Measurements from ENCODE around the gene NSG2. TPM values are rescaled to one million over a fixed set of nuclear protein-coding genes. Genes with fewer than 3 reads are reported as not detected.

Gene NSG2
- total RNA-seq, 4 donors from 2014 or later: not detected

DNA sequence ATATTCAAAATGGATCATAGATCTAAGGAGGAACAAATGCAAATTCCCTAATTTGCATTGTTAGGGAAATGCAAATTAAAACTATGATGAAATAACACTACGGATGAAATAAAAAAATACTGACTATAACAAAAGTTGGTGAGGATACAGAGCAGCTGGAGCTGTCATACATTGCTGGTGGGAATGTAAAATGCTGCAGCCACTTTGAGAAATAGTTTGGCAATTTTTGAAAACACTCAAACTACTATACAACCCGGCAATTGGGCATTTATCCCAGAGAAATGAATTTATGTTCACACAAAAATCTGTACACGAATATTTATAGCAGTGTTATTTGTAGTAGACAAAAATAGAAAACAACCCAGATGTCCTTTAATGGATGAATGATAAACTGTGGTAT, 34.1 kb upstream of the NSG2 start:
- TF ChIP-seq, protein P1, sequence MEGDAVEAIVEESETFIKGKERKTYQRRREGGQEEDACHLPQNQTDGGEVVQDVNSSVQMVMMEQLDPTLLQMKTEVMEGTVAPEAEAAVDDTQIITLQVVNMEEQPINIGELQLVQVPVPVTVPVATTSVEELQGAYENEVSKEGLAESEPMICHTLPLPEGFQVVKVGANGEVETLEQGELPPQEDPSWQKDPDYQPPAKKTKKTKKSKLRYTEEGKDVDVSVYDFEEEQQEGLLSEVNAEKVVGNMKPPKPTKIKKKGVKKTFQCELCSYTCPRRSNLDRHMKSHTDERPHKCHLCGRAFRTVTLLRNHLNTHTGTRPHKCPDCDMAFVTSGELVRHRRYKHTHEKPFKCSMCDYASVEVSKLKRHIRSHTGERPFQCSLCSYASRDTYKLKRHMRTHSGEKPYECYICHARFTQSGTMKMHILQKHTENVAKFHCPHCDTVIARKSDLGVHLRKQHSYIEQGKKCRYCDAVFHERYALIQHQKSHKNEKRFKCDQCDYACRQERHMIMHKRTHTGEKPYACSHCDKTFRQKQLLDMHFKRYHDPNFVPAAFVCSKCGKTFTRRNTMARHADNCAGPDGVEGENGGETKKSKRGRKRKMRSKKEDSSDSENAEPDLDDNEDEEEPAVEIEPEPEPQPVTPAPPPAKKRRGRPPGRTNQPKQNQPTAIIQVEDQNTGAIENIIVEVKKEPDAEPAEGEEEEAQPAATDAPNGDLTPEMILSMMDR (IDR thresholded peaks at IDR 0.05; ENCODE audit: low read depth): no peak

DNA sequence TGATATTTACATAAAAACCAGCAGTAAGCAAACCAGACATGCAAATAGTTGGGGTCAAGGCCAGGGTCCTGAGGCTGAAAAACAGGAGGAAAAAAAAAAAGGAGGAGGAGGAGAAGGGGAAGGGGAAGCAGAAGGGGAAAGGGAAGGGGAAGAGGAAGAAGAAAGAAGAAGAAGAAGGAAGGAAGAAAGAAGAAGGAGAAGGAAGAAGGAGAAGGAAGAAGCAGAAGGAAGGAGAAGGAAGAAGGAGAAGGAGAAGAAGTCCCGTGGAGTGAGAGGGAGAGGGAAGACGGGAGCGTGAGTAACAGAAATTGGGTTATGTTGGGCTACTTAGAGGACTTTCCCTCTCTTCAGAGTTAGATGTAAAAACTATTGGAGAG, 24.6 kb upstream of the NSG2 start:
- TF ChIP-seq, protein P1 (IDR thresholded peaks at IDR 0.05; ENCODE audit: low read depth): no peak

DNA sequence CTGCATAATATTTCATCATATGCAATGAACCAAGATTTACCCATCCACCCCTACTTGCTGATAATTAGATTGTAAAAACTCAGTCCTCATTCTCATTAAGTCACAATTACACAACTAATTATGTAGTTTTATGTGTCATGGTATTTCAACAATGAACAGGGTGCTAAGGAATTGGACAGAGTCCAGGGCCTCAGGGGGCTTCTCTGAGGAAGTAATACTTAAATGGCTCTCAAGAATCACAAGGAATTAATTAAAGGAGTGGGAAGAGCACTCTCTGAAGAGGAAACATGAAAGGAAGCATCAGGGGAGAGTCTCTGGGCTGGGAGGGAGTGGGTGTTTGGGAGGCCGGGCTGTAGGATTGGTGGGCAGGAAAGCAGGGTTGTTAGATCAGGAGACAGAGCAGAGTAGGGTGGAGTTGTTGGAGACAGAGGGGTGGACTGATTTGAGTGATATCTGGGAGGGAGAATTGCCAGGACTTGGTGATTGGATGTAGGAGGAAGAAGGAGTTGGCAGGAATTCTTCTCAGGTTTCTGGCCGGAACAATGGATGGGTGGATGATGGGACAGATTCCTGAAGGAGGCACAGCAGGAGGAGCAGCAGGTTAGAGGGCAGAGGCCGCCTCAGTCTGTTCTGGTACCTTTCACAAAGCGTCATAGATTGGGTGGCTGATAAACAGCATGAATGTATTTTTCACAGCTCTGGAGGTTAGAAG, 23.0 kb upstream of the NSG2 start:
- TF ChIP-seq, protein P1 (IDR thresholded peaks at IDR 0.05; ENCODE audit: low read depth): no peak

DNA sequence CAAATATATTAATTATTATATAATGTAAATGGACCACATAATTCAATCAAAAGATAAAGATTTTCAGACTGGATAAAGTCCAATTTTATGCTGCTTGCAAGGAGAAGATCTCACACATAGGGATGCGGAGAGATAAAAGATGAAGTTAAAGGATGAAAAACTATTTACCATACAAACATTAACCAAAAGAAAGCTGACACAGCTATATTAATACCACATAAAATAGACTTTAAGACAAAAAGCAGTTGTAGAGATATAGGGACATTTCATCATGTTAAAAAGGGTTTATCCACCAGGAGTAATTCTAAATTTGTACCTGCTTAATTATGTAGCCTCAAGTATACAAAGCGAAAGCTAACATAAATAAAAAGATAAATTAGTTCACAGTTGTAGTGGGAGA, 15.2 kb upstream of the NSG2 start:
- TF ChIP-seq, protein P1 (IDR thresholded peaks at IDR 0.05; ENCODE audit: low read depth): no peak

DNA sequence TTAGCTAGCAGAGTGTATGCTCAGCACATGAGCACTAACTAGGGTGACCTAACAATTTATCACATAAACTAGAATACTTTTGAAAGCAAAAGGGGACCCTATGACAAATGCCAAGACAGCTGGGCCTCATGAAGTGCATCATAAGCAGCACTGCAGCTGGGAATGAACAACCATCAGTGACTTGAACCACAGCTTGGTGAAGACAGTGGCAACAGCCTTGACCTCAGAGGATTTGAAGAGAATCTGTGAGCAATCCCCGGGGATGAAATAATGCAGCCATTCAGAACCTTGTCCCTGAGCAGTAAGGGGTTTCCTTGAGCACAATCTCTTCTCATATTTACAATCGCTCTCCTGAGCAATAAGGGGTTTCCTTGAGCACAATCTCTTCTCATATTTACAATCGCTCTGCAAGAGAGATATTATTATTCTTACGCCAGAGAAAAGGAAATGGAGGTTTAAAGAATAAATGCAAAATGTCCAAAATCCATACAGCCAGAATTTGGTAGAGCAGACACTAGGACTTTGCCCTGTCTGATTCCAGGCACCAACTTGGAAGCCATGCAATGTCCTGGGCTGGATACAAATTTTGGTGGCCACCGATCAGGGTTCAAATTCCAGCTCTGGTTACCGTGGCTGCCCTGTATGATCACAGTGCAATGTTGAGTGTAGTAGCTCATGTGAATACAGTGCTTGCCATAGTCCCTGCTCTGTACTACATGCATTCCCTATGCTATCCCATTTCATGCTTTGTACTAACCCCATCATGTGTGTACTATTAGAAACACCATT, 846 bp upstream of the NSG2 start:
- TF ChIP-seq, protein P1 (IDR thresholded peaks at IDR 0.05; ENCODE audit: low read depth): no peak

DNA sequence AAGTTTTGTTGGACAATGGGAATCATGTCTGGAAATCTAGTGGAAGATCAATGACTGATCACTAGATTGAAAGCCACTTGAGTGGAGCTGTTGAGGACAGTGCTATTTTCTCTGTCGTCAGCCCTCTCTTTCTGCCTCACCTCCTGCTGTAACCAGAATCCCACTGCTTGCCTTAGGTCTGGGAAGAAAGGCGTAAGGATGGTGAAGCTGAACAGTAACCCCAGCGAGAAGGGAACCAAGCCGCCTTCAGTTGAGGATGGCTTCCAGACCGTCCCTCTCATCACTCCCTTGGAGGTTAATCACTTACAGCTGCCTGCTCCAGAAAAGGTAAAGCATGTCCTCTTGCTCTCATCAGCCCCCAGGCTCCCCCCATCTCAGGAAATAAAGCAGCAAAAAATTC, 1.1 kb downstream of the NSG2 start:
- TF ChIP-seq, protein P1 (IDR thresholded peaks at IDR 0.05; ENCODE audit: low read depth): no peak

DNA sequence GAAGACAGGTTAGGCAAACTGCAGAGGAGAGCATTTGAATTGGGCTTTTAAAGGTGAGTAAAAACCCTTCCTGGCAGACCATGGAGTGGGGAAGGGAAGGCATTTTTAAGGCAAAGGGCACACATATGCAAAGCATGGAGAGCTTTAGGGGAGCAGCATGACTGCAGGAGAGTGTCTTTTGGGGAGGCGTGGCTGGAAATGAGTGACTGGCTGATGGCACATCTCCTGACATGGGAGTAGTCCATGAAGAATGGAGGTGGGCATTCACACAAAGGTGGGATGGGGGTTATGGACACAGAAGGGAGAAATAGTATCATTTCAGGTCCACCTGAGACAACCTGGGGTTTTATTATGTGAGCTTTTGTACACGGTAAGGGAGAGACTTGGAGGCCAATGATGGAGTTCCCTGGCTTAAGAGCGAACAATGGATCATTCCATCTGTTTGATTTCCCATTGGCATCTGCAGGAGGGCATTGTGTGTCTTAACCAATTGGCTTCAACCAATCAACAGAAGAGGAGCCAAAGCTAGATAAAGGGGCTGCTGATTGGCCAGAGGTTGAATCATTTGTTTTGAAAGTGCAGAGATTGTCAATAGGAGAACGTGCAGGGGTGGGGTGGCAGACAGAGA, 2.1 kb downstream of the NSG2 start:
- TF ChIP-seq, protein P1 (IDR thresholded peaks at IDR 0.05; ENCODE audit: low read depth): no peak

Measured in subcutaneous adipose tissue (tissue), 4 donors.